VCaP (cell line): ENCODE measurements around the gene S1PR1.

Experiments used
- H3K27ac ChIP-seq: fragments of 450-650 bp; 2 replicates; pipeline ENCODE4 v1.5.1; 2017
- CTCF ChIP-seq: fragments of 450-650 bp; conservative IDR thresholded peaks from 2 replicates; pipeline ENCODE4 v1.5.1; 2017; ENCODE audit warnings: mild to moderate bottlenecking, moderate library complexity

Gene S1PR1

GRCh38 chr1:101242324-101243050 is 5.7 kb downstream of the S1PR1 start:
- H3K27ac ChIP-seq: no peak overlapping the region
- no peak for TF ChIP-seq CTCF

GRCh38 chr1:101243751-101244150 is 6.9 kb downstream of the S1PR1 start:
- no peak overlapping the region for H3K27ac ChIP-seq
- no peak for TF ChIP-seq CTCF

DNA sequence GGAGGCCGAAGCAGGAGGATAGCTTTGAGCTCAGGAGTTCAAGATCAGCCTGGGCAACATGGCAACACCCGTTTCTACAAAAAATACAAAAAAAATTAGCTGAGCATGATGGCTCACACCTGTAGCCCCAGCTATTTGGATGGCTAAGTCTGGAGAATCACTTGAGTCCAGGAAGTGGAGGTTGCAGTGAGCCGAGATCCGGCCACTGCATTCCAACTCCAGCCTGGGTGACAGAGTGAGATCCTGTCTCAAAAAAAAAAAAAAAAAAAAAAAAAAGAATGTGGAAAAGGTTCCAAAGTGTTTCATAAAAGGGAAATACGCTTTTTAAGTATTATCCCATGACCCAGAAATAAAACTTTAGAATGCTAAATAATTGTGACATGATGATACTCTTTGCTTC is 8.0 kb downstream of the S1PR1 start:
- TF ChIP-seq CTCF: no peak
- no peak overlapping the region; the same call in 1 of the 2 replicates for H3K27ac ChIP-seq

- TF ChIP-seq CTCF: no peak
- no peak overlapping the region; the same call in 1 of the 2 replicates for H3K27ac ChIP-seq
Observed at GRCh38 chr1:101245246-101245927, 8.6 kb downstream of the S1PR1 start.

GRCh38 chr1:101247404-101248287 is 10.8 kb downstream of the S1PR1 start:
- no peak for TF ChIP-seq CTCF
- no peak overlapping the region for H3K27ac ChIP-seq

DNA sequence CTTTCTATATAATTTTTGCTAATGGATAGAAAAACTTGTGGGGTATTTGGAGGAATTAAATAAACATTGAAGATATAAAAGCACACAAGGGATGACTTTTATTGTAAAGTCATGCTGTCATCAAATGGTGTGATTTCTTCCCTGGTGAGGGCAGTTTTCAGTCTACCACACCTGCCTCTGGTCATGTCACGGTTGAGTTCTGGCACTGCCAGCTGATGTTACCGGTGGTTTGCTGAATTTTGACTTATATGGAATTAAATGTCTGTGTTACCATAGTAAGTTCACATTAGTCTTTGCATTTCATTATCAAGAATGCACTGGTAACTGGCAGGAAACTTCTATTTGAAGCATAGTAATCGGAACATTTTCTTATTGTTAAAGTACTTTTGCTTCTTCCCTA is 13.4 kb downstream of the S1PR1 start:
- no peak overlapping the region for H3K27ac ChIP-seq
- TF ChIP-seq CTCF: no peak
